MM.1S (cell line): ENCODE results near the gene SPRED3.

Experiments used
- DNase-seq: peaks from one replicate; pipeline ENCODE4 v3.0.0-alpha.2; 2015
- H2AFZ ChIP-seq: fragments of 300-600 bp; sonication (generic); 2 replicates; pipeline ENCODE4 v1.6.0; 2016; ENCODE audit warnings: antibody characterized with exemption, low read length
- H3F3A ChIP-seq: fragments of 300-600 bp; sonication (generic); 2 replicates; pipeline ENCODE4 v1.6.1; 2016; ENCODE audit warnings: mild to moderate bottlenecking, antibody characterized with exemption, low read length, moderate library complexity, mixed read lengths; ENCODE audit not compliant: insufficient read depth
- H3K27ac ChIP-seq: fragments of 300-600 bp; sonication (generic); 2 replicates; pipeline ENCODE4 v1.5.1; 2016; ENCODE audit warnings: mild to moderate bottlenecking, low read length
- H3K27me3 ChIP-seq: fragments of 300-600 bp; sonication (generic); replicated peaks from 2 replicates; pipeline ENCODE4 v1.6.0; 2016; ENCODE audit warnings: low read length; ENCODE audit not compliant: insufficient read depth
- H3K36me3 ChIP-seq: fragments of 300-600 bp; sonication (generic); replicated peaks from 2 replicates; pipeline ENCODE4 v1.6.1; 2016; ENCODE audit warnings: mild to moderate bottlenecking, low read length, mixed read lengths; ENCODE audit not compliant: insufficient read depth
- H3K4me1 ChIP-seq: fragments of 300-600 bp; sonication (generic); 2 replicates; pipeline ENCODE4 v1.6.1; 2016; ENCODE audit warnings: low read length, mixed read lengths
- H3K4me2 ChIP-seq: fragments of 300-600 bp; sonication (generic); 2 replicates; pipeline ENCODE4 v1.6.0; 2016; ENCODE audit warnings: low read depth, low read length
- H3K4me3 ChIP-seq: fragments of 300-600 bp; sonication (generic); 2 replicates; pipeline ENCODE4 v1.5.1; 2016; ENCODE audit warnings: low read length, mixed read lengths
- H3K79me2 ChIP-seq: fragments of 300-600 bp; sonication (generic); 2 replicates; pipeline ENCODE4 v1.6.1; 2016; ENCODE audit warnings: mixed run types, low read length, mixed read lengths
- H3K9ac ChIP-seq: fragments of 300-600 bp; sonication (generic); 2 replicates; pipeline ENCODE4 v1.6.1; 2016; ENCODE audit warnings: low read length, mixed read lengths
- H3K9me2 ChIP-seq: fragments of 300-600 bp; sonication (generic); replicated peaks from 2 replicates; pipeline ENCODE4 v1.6.1; 2016; ENCODE audit warnings: mild to moderate bottlenecking, low read length, mixed read lengths; ENCODE audit not compliant: insufficient read depth
- H3K9me3 ChIP-seq: fragments of 300-600 bp; sonication (generic); replicated peaks from 2 replicates; pipeline ENCODE4 v1.6.1; 2016; ENCODE audit warnings: mild to moderate bottlenecking, low read length, mixed read lengths; ENCODE audit not compliant: insufficient read depth
- H4K20me1 ChIP-seq: fragments of 300-600 bp; sonication (generic); 2 replicates; pipeline ENCODE4 v1.6.1; 2016; ENCODE audit warnings: mild to moderate bottlenecking, low read length, moderate library complexity, mixed read lengths; ENCODE audit not compliant: insufficient read depth
- EZH2 ChIP-seq: fragments of 300-600 bp; sonication (generic); optimal IDR thresholded peaks from 2 replicates; pipeline ENCODE3; 2017; ENCODE audit warnings: low read depth, mild to moderate bottlenecking, antibody characterized with exemption, low read length, mixed read lengths
- EZH2phosphoT487 ChIP-seq: fragments of 300-600 bp; sonication (generic); IDR thresholded peaks from 2 replicates; pipeline ENCODE4 v1.6.1; 2018; ENCODE audit warnings: antibody characterized with exemption, low read length
- TF ChIP-seq, protein P1 (sequence below): fragments of 300-600 bp; sonication (generic); IDR thresholded peaks from 2 replicates; pipeline ENCODE4 v1.5.1; 2016; ENCODE audit warnings: antibody characterized with exemption, low read length, mixed read lengths

The SPRED3 gene

GRCh38 chr19:38389957-38390924, 1.7 kb downstream of the SPRED3 start:
- no peaks in the 10 kb centered on the region for H3K36me3 ChIP-seq
- H3K9ac ChIP-seq: no peak overlapping the region
- no peaks in the 10 kb centered on the region for H4K20me1 ChIP-seq
- no peaks in the 10 kb centered on the region; the same call in 1 of the 2 replicates for H3F3A ChIP-seq
- H3K4me2 ChIP-seq: no peak overlapping the region
- no peaks in the 10 kb centered on the region for H3K9me2 ChIP-seq
- H3K4me1 ChIP-seq: 0 out of 2 replicates have a peak, but pooled peaks cover 2% of the 10 kb centered on the region
- H3K27me3 ChIP-seq: peaks cover 64% of the 10 kb centered on the region
- no peaks in the 10 kb centered on the region for H3K9me3 ChIP-seq
- no peak overlapping the region for H3K4me3 ChIP-seq
- no peak for TF ChIP-seq EZH2phosphoT487
- TF ChIP-seq EZH2: no peak
- TF ChIP-seq, protein P1, sequence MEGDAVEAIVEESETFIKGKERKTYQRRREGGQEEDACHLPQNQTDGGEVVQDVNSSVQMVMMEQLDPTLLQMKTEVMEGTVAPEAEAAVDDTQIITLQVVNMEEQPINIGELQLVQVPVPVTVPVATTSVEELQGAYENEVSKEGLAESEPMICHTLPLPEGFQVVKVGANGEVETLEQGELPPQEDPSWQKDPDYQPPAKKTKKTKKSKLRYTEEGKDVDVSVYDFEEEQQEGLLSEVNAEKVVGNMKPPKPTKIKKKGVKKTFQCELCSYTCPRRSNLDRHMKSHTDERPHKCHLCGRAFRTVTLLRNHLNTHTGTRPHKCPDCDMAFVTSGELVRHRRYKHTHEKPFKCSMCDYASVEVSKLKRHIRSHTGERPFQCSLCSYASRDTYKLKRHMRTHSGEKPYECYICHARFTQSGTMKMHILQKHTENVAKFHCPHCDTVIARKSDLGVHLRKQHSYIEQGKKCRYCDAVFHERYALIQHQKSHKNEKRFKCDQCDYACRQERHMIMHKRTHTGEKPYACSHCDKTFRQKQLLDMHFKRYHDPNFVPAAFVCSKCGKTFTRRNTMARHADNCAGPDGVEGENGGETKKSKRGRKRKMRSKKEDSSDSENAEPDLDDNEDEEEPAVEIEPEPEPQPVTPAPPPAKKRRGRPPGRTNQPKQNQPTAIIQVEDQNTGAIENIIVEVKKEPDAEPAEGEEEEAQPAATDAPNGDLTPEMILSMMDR: no peak
- DNase-seq: no peak
- no peak overlapping the region for H3K27ac ChIP-seq
- H2AFZ ChIP-seq: no peak overlapping the region
- no peaks in the 10 kb centered on the region for H3K79me2 ChIP-seq

DNA sequence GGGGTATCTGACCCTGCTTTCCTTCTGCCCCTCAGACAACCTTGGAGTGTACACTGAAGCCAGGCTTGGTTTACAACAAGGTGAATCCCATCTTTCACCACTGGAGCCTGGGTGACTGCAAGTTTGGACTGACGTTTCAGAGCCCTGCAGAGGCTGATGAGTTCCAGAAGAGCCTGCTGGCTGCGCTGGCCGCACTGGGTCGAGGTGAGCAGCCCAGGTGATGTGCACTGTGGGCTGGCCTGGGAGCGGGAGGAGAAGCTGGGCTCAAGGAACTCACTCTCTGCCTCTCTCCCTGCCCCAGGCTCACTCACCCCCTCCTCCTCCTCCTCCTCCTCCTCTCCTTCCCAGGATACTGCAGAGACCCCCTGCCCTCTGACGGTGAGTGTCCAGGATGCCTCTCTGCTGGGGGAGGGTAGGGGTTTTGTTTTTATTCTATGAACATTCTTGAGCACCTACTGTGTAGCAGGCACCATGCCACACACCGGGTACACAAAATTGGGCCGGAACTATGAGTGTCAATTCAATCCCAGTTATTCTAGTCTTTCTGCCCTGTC, 3.5 kb downstream of the SPRED3 start:
- Histone ChIP-seq H3K27ac (no peak overlapping the region), H3K9ac (no peak overlapping the region), H3F3A (no peaks in the 10 kb centered on the region; the same call in 1 of the 2 replicates), H3K9me2 (no peaks in the 10 kb centered on the region), H3K27me3 (peaks cover 80% of the 10 kb centered on the region), H3K4me3 (no peak overlapping the region), H3K36me3 (no peaks in the 10 kb centered on the region), H4K20me1 (no peaks in the 10 kb centered on the region), H3K4me2 (no peak overlapping the region), H3K9me3 (no peaks in the 10 kb centered on the region), H3K79me2 (no peaks in the 10 kb centered on the region), H2AFZ (no peak overlapping the region), H3K4me1 (0 out of 2 replicates have a peak, but pooled peaks cover 2% of the 10 kb centered on the region)
- DNase-seq: no peak
- TF ChIP-seq EZH2 (no peak), EZH2phosphoT487 (no peak)
- TF ChIP-seq, protein P1: no peak

GRCh38 chr19:38392707-38393308, 4.3 kb downstream of the SPRED3 start:
- Histone ChIP-seq H3F3A (no peaks in the 10 kb centered on the region), H3K36me3 (no peaks in the 10 kb centered on the region), H3K4me2 (no peak overlapping the region), H3K79me2 (no peaks in the 10 kb centered on the region), H3K27ac (no peak overlapping the region), H3K4me3 (no peak overlapping the region), H3K4me1 (0 out of 2 replicates have a peak, but pooled peaks cover 2% of the 10 kb centered on the region), H3K27me3 (peaks cover 88% of the 10 kb centered on the region), H3K9ac (no peak overlapping the region), H3K9me3 (no peaks in the 10 kb centered on the region), H3K9me2 (no peaks in the 10 kb centered on the region), H4K20me1 (no peaks in the 10 kb centered on the region), H2AFZ (no peak overlapping the region)
- DNase-seq: no peak
- TF ChIP-seq EZH2 (no peak), EZH2phosphoT487 (no peak)
- TF ChIP-seq, protein P1: no peak
